Measurements from ENCODE around the gene HS6ST3. TPM values are rescaled to one million over a fixed set of nuclear protein-coding genes. Genes with fewer than 3 reads are reported as not detected.

HS6ST3 gene
- total and polyA plus RNA-seq, 2 donors (not counting 3 experiments of a cell fraction or from before 2014, with no cell fraction given): 0.03 to 0.15 TPM

- CTCF ChIA-PET: no interaction called here
- no peaks in the 10 kb centered on the region for H3K9me1 ChIP-seq (replicated peaks; ENCODE audit: control insufficient read depth, extremely low read depth, insufficient read depth, low read length)
- dilution Hi-C loops (cut with MboI; ENCODE audit: extremely low pct_ligation_motif_present, low sequenced_read_pairs) (no loop called here), intact Hi-C loops (cut with micrococcal nuclease) (no loop called here)
- no TSS peak for BruUV-seq (replicated peaks)
- H3K27me3 ChIP-seq (ENCODE audit: control insufficient read depth in 2 of 2, insufficient read depth in 2 of 2, low read length in 2 of 2): no peaks in the 10 kb centered on the region
- H3K27ac ChIP-seq (ENCODE audit: insufficient read depth, low read depth, low read length): no peak overlapping the region
- TF ChIP-seq EZH2 (IDR thresholded peaks at IDR 0.05; ENCODE audit: borderline replicate concordance, low read depth, low read length, severe bottlenecking): no peak
- TF ChIP-seq MAX (IDR thresholded peaks at IDR 0.05; ENCODE audit: insufficient read depth, insufficient read length): no peak
- no peak for TF ChIP-seq GATA2 (IDR thresholded peaks at IDR 0.05; ENCODE audit: insufficient read depth, insufficient read length, low read depth, low read length)
- no peak for TF ChIP-seq POLR2AphosphoS5 (IDR thresholded peaks at IDR 0.05; ENCODE audit: insufficient read depth, low read depth, low read length)
- no peak for TF ChIP-seq FOS (IDR thresholded peaks at IDR 0.05; ENCODE audit: borderline replicate concordance, insufficient read depth, low read length)
- no peak for TF ChIP-seq JUN (IDR thresholded peaks at IDR 0.05; ENCODE audit: borderline replicate concordance, insufficient read depth, insufficient read length, low read depth)
- TF ChIP-seq MYC (IDR thresholded peaks at IDR 0.05; ENCODE audit: low read depth, low read length): no peak
- no peak for TF ChIP-seq CTCF (IDR thresholded peaks at IDR 0.05; ENCODE audit: extremely low read depth in 1 of 2, insufficient read depth in 1 of 2, low read depth in 1 of 2, low read length in 2 of 2)
- TF ChIP-seq POLR2A (IDR thresholded peaks at IDR 0.05; ENCODE audit: low read depth, low read length): no peak
- H3K9me3 ChIP-seq (replicated peaks; ENCODE audit: control insufficient read depth, insufficient read depth, low read length): no peaks in the 10 kb centered on the region
- no peaks in the 10 kb centered on the region for H3K36me3 ChIP-seq (ENCODE audit: control insufficient read depth in 2 of 2, extremely low read depth in 1 of 2, insufficient read depth in 2 of 2, low read length in 2 of 2)
- POLR2A ChIA-PET: no interaction called here
- no peak for FAIRE-seq
- H3K4me2 ChIP-seq (ENCODE audit: insufficient read depth, low read length): no peak overlapping the region
- H3K4me1 ChIP-seq (ENCODE audit: control insufficient read depth, extremely low read depth, insufficient read depth, low read length): no peaks in the 10 kb centered on the region
- H3K4me3 ChIP-seq (replicated peaks in 1 of 3; ENCODE audit: insufficient read depth in 1 of 3, low read depth in 1 of 3, low read length in 3 of 3): no peak overlapping the region
- no peaks in the 10 kb centered on the region for H3K79me2 ChIP-seq (ENCODE audit: control insufficient read depth, insufficient read depth, low read length)
- no peaks in the 10 kb centered on the region for H4K20me1 ChIP-seq (replicated peaks; ENCODE audit: control insufficient read depth, extremely low read depth, insufficient read depth, low read length)
- no peak overlapping the region for H3K9ac ChIP-seq (replicated peaks; ENCODE audit: extremely low read depth, insufficient read depth, low read length)
- DNase-seq (ENCODE audit: low read depth, low spot score): no peak
- no peak overlapping the region for H2AFZ ChIP-seq (ENCODE audit: low read depth, low read length)
These were observed 601.1 kb downstream of the HS6ST3 start for GRCh38 chr13:96690998-96691397.

Data from endothelial cell of umbilical vein (primary cell).